HFFc6 (cell line): ENCODE measurements around the gene FZR1. TPM values are rescaled to one million over a fixed set of nuclear protein-coding genes. Genes with fewer than 3 reads are reported as not detected.
"Not testable (repeated sequence)": the region's sequence is repeated elsewhere in the genome, so short reads cannot be mapped to it uniquely, and the experiment has no call there.

Experiments
- DNase-seq: peaks from one replicate; pipeline ENCODE4 v3.0.0-alpha.2; 2018
- H3K27ac Mint-ChIP-seq: 2 replicates; pipeline ENCODE4 v1.8.0; 2020; ENCODE audit warnings: mild to moderate bottlenecking, mixed read lengths
- H3K27me3 Mint-ChIP-seq: 2 replicates; pipeline ENCODE4 v1.8.0; 2021; ENCODE audit warnings: mild to moderate bottlenecking, moderate library complexity, mixed read lengths; ENCODE audit not compliant: insufficient read depth
- H3K36me3 Mint-ChIP-seq: 2 replicates; pipeline ENCODE4 v1.8.0; 2021; ENCODE audit warnings: low read depth, mixed read lengths
- H3K4me1 Mint-ChIP-seq: 2 replicates; pipeline ENCODE4 v1.8.0; 2020; ENCODE audit warnings: low read depth, mixed read lengths
- H3K4me3 Mint-ChIP-seq: 2 replicates; pipeline ENCODE4 v1.8.0; 2020; ENCODE audit warnings: mild to moderate bottlenecking, moderate library complexity, mixed read lengths
- H3K9me3 Mint-ChIP-seq: 2 replicates; pipeline ENCODE4 v1.8.0; 2020; ENCODE audit warnings: mild to moderate bottlenecking, mixed read lengths
- total RNA-seq, 6 experiments: library from RNA; stranded (reverse); fragmentation: NEBNext Ultra II Directional; extraction: Animal tissue kit (Norgen Biotek cat#: 25700); gene quantifications; 2 replicates in 1 of 6; 3 replicates in 5 of 6; pipeline ENCODE4 v1.2.3, GENCODE V29; 2021
- TF ChIP-seq, protein P1 (sequence below): fragments of 200-600 bp; sonication (generic); IDR thresholded peaks from 2 replicates; pipeline ENCODE4 v1.5.0; 2021; ENCODE audit warnings: antibody characterized with exemption, mild to moderate bottlenecking

FZR1 gene
- total RNA-seq, 6 experiments from 2014 or later, result 43.9 to 56.8 (median 46.0) TPM

- Mint-ChIP-seq H3K4me3 (no peak overlapping the region), H3K4me1 (no peaks in the 10 kb centered on the region), H3K27ac (no peak overlapping the region), H3K9me3 (no peaks in the 10 kb centered on the region), H3K36me3 (peaks cover 5% of the 10 kb centered on the region; the same call in 1 of the 2 replicates), H3K27me3 (no peaks in the 10 kb centered on the region)
- DNase-seq, result no peak
- TF ChIP-seq, protein P1, sequence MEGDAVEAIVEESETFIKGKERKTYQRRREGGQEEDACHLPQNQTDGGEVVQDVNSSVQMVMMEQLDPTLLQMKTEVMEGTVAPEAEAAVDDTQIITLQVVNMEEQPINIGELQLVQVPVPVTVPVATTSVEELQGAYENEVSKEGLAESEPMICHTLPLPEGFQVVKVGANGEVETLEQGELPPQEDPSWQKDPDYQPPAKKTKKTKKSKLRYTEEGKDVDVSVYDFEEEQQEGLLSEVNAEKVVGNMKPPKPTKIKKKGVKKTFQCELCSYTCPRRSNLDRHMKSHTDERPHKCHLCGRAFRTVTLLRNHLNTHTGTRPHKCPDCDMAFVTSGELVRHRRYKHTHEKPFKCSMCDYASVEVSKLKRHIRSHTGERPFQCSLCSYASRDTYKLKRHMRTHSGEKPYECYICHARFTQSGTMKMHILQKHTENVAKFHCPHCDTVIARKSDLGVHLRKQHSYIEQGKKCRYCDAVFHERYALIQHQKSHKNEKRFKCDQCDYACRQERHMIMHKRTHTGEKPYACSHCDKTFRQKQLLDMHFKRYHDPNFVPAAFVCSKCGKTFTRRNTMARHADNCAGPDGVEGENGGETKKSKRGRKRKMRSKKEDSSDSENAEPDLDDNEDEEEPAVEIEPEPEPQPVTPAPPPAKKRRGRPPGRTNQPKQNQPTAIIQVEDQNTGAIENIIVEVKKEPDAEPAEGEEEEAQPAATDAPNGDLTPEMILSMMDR, result no peak
Observed at GRCh38 chr19:3528080-3528479, 22.0 kb downstream of the FZR1 start.

- TF ChIP-seq, protein P1, result no peak
- H3K36me3 Mint-ChIP-seq, result peaks cover 5% of the 10 kb centered on the region; the same call in 1 of the 2 replicates
- H3K27ac Mint-ChIP-seq, result no peak overlapping the region
- H3K4me3 Mint-ChIP-seq, result no peak overlapping the region
- H3K9me3 Mint-ChIP-seq, result no peaks in the 10 kb centered on the region
- no peaks in the 10 kb centered on the region for H3K27me3 Mint-ChIP-seq
- H3K4me1 Mint-ChIP-seq, result no peaks in the 10 kb centered on the region
- no peak for DNase-seq
Observed at GRCh38 chr19:3528539-3529211, 22.6 kb downstream of the FZR1 start.

GRCh38 chr19:3529299-3529698 is 23.2 kb downstream of the FZR1 start:
- not testable (repeated sequence) for H3K27ac Mint-ChIP-seq, H3K9me3 Mint-ChIP-seq, H3K4me1 Mint-ChIP-seq

DNA sequence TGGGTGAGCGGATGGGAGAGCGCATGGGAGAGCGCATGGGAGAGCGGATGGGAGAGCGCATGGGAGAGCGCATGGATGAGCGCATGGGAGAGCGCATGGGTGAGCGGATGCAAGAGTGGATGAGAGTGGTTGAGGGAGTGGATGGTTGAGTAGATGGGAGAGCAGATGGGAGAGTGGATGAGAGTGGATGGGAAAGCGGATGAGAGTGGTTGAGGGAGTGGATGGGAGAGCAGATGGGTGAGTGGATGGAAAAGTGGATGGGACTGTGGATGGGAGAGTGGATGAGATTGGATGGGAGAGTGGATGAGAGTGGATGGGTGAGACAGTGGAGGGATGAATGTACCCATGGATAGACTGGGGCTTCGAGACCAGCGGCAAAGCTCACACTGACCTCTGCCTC is 24.3 kb downstream of the FZR1 start:
- Mint-ChIP-seq H3K9me3 (no peaks in the 10 kb centered on the region), H3K4me3 (no peak overlapping the region), H3K36me3 (peaks cover 5% of the 10 kb centered on the region; the same call in 1 of the 2 replicates), H3K4me1 (no peaks in the 10 kb centered on the region), H3K27ac (no peak overlapping the region), H3K27me3 (no peaks in the 10 kb centered on the region; the same call in none of the 2 replicates)
- no peak for DNase-seq
- TF ChIP-seq, protein P1, result no peak

More at GRCh38 chr19:3529299-3529698, 23.2 kb downstream of the FZR1 start:
- not testable (repeated sequence) for H3K27me3 Mint-ChIP-seq, H3K4me3 Mint-ChIP-seq, DNase-seq, H3K36me3 Mint-ChIP-seq

DNA sequence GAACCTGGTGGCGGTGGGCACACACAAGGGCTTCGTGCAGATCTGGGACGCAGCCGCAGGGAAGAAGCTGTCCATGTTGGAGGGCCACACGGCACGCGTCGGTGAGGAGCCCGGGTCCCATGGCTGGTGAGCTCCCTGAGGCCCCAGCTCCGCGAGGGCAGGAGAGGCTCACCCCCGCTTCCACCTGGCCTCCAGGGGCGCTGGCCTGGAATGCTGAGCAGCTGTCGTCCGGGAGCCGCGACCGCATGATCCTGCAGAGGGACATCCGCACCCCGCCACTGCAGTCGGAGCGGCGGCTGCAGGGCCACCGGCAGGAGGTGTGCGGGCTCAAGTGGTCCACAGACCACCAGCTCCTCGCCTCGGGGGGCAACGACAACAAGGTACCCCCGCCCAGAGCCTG is 25.6 kb downstream of the FZR1 start:
- Mint-ChIP-seq H3K9me3 (no peaks in the 10 kb centered on the region), H3K4me3 (no peak overlapping the region), H3K36me3 (peaks cover 5% of the 10 kb centered on the region; the same call in 1 of the 2 replicates), H3K27me3 (no peaks in the 10 kb centered on the region; the same call in none of the 2 replicates), H3K4me1 (no peaks in the 10 kb centered on the region), H3K27ac (no peak overlapping the region)
- DNase-seq, result no peak
- TF ChIP-seq, protein P1, result no peak

DNA sequence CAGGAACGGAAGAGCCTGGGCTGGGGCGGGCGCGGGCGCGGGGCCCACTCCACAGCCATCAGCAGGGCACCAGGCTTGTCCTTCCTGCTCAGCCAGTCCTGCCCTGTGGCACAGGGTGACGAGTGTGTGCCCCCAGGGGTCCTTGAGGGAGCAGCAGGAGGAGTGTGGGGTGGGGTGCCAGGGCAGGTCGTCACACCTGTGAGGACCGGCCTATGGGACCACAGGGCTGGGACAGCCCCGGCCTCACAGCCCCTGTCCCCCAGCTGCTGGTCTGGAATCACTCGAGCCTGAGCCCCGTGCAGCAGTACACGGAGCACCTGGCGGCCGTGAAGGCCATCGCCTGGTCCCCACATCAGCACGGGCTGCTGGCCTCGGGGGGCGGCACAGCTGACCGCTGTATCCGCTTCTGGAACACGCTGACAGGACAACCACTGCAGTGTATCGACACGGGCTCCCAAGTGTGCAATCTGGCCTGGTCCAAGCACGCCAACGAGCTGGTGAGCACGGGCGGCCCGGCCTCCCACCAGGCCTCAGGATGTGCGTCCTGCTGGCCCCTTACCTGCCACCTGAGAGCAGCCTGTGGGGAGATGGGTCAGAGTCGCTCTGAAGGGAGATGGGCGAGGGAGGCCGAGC is 26.2 kb downstream of the FZR1 start:
- Mint-ChIP-seq H3K4me1 (no peaks in the 10 kb centered on the region), H3K4me3 (no peak overlapping the region), H3K9me3 (no peaks in the 10 kb centered on the region), H3K27me3 (no peaks in the 10 kb centered on the region; the same call in none of the 2 replicates), H3K36me3 (peaks cover 1% of the 10 kb centered on the region; the same call in 1 of the 2 replicates), H3K27ac (no peak overlapping the region)
- TF ChIP-seq, protein P1, result no peak
- DNase-seq, result no peak
